Neural cell (in vitro differentiated cells): ENCODE results near the gene PCED1B.

Experiments
- CTCF ChIP-seq: fragments of 450-650 bp; IDR thresholded peaks from 2 replicates; pipeline ENCODE4 v1.5.1; 2014; ENCODE audit warnings: antibody characterized with exemption, mild to moderate bottlenecking, moderate library complexity; ENCODE audit not compliant: poor library complexity, severe bottlenecking
- POLR2AphosphoS5 ChIP-seq: IDR thresholded peaks from 2 replicates; pipeline ENCODE4 v1.6.1; 2012

- no peak for TF ChIP-seq CTCF
- no peak for TF ChIP-seq POLR2AphosphoS5
Measured at GRCh38 chr12:47216150-47216677, 136.8 kb downstream of the PCED1B start.
